GM18873 (cell line): Measurements from ENCODE around the gene SMARCA2.
"Not testable (repeated sequence)": the region's sequence is repeated elsewhere in the genome, so short reads cannot be mapped to it uniquely, and the experiment has no call there.

Experiments used
- ATAC-seq: cut with Tn5 transposase; IDR thresholded peaks from one replicate; pipeline ENCODE4 v1.9.1; 2021; ENCODE audit warnings: mild to moderate bottlenecking, moderate library complexity, moderate number of reproducible peaks; ENCODE audit not compliant: unreplicated experiment, low FRiP score

Gene SMARCA2

DNA sequence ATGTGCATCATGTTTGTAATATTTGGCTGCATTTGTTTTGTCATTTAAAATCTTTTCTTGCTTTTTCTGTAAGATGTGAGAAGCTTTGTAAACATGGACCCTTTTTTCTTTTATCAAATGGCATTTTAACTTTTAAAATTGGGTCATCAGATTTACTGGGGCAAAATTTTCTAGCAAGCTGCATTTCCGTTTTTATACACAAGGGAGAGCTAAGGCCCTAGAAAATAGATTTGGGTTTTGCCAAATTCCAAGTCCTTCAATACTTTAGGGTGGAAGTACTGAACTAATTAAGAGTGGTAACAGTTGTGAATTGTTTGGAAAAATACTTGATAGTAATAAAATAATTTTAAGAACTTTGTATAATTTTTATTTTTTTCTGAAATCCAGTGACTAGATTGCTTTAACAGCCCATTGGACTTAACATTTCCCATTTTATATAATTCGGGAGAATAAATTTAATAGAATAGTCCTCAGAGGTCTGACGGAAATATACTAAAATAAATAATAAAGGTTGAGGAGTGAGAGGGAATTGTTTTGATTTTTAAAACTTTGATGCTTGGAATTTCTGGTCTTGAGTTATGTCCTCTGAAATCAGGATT, 117.4 kb downstream of the SMARCA2 start:
- no peak for ATAC-seq

DNA sequence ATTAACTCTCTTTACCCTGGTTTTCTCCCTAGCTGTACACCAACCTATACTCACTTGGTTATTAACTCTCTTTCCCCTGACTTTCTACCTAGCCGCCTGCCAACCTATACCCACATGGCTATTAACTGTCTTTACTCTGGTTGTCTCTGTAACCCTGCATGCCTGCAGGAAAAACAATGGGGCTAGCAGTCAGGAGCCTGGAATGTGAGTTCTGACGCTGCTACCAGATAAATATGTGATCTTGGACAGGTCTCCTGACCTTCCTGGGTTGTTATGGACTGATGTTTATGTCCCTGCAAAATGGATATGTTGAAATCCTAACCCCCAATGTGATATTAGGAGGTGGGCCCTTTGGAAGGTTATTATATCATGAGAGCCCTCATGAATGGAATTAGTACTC, 119.2 kb downstream of the SMARCA2 start:
- ATAC-seq, result no peak

- no peak for ATAC-seq
Observed at GRCh38 chr9:2138646-2139045, 123.5 kb downstream of the SMARCA2 start.

GRCh38 chr9:2140600-2141223, 125.6 kb downstream of the SMARCA2 start:
- no peak for ATAC-seq

DNA sequence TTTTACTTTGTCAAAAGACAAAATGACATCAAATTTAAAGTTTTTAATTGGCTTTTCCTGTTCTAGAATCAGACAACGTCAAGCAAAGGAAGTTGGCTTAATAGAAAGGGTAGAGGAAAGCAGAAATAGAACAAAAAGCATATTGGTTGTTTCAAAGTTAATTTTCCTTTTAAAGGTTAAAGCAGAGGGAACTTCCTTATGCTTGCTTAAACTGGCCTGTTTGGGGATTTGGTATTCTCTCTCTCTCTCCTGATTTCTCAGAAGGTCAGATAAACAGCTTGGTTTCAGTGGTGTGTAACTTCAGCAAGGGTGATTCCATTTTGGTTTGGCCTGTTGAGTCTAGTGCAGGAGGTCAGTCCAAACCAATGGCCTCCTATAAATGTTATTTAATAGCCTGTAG, 127.1 kb downstream of the SMARCA2 start:
- no peak for ATAC-seq

DNA sequence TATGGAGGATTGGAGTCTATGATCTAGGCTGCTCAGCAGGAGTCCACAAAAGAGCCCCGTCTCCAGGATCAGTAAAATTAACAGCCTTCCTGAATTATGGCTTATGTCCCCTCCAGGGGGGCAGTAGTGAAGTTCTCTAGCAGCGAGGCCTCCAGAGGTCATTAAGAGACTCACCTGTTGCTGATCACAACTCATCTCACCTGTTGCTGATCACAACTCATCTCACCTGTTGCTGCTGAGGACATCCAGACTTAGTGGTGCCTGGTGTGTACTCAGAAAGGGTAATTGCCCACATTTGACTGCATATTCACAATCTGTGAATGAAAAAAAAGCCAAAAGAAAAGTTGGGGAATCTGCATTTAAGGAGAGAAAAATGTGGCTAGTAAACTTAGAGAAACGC, 129.5 kb downstream of the SMARCA2 start:
- ATAC-seq, result no peak

DNA sequence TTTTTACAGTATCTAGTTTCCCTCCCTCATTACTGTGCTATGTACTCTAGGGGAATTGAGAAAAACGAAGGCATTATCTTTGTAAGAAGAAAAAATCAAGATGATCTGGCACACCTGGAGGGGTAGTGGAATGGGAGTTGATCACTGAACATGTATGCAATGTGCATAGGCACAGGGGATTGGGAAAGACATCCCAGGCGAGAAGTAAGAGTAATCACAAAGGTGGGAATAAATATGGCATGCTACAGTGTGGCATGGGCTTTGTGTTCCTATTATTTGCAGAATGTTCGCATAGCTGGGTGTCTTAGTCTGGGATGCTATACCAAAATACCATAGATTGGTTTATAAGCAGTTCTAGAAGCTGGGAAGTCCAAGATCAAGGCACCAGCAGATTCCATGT, 130.6 kb downstream of the SMARCA2 start:
- no peak for ATAC-seq

DNA sequence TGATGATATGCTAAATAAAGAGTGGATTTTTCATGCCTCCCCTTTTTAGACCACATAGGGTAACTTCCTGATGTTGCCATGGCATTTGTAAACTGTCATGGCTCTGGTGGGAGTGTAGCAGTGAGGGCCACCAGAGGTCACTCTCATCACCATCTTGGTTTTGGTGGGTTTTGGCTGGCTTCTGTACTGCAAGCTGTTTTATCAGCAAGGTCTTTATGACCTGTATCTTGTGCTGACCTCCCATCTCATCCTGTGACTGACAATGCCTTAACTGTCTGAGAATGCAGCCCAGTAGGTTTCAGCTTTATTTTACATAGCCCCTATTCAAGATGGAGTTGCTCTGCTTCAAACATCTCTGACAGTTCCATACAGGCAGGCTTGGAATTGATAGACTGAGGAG, 131.6 kb downstream of the SMARCA2 start:
- ATAC-seq, result not testable (repeated sequence)

- no peak for ATAC-seq
Observed at GRCh38 chr9:2150338-2150737, 135.2 kb downstream of the SMARCA2 start.

DNA sequence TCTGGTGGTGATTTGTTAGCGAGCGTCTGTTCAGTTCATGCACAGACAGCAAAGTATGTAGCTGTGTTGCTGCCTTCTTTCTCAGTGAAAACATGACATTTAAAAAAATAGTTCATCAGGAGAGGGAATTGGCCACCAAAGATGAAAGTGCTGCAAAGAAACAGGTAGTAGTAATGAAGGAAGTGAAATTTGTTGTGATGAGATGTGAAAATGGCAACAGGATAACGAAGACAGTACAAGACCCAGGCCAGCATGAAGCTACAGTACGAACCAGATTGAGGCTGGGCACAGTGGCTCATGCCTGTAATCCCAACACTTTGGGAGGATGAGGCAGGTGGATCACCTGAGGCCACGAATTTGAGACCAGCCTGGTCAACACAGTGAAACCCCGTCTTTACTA, 136.0 kb downstream of the SMARCA2 start:
- no peak for ATAC-seq

- ATAC-seq, result no peak
Observed at GRCh38 chr9:2152966-2153629, 138.0 kb downstream of the SMARCA2 start.

GRCh38 chr9:2153630-2154217, 138.6 kb downstream of the SMARCA2 start:
- ATAC-seq, result no peak

GRCh38 chr9:2154731-2155130, 139.6 kb downstream of the SMARCA2 start:
- ATAC-seq, result no peak

- ATAC-seq, result no peak
Observed at GRCh38 chr9:2155966-2156365, 140.8 kb downstream of the SMARCA2 start.

GRCh38 chr9:2157277-2158110, 142.3 kb downstream of the SMARCA2 start:
- no peak for ATAC-seq

DNA sequence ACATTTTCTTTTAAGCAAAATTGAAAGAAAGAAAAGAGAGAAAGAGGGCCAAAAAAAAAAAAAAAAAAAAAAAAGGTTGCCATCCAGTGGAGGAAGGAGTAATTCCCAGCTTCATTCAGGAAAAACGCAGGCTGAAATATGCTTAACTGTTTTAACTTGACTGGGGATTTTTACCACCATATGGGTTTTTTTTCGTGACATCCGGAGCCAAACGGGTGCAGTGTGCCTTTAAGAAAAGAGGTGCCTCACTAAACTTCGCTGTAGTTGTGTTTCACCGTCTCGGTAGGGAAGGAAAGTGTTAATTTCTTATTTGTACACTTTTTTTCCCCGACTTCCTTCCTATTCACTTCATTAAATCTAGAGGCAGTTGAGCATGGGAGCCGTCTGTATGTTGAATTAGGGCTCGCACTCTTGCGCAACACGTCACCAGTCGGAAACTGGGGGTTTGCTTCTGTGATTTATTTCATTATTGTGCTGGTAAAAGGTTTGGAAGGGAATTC, 143.0 kb downstream of the SMARCA2 start:
- ATAC-seq, result peak; percentile 56

- no peak for ATAC-seq
Observed at GRCh38 chr9:2158766-2159430, 143.8 kb downstream of the SMARCA2 start.

DNA sequence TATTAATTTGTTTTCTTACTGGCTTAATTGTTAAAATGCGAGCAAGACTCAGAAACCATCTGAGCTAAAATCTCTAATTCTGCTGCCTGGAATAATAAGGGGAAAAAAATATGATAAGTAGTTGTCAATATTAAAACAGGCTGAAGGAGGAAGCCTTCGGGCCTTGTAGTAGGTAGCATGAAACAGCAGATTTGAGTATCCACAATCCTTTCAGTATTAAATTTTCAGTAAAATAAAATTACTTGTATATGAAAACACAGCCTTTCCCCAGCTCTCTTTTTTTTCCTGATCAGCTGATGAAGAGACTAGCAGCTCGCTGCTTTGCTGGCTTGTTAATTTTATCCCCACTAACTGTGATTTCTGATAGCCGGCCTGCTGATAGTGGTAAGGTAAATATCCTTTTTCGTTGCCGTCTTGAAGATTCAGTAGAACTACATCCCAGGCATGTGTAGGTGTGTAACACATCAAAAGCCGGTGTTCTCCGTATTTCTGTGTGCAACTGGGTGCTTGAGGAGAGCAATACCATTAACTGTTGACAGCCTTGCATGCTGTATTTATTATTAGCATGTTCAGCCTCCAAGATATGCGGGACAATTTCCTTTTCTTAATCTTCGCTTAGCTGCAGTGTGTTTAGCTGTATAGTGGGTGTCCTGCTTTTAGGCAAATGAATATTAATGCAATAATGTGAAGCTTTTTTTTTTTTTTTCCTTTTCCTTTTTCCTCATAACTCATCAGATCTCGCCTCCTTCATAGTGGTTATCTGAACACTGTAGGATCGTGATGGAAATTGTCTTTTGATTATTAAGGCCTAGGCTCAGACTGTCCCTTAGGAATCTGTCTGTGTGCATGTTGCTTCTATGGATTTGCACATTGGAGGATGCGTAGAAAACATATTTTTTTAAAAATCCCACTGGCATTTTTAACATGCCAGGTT, 144.6 kb downstream of the SMARCA2 start:
- no peak for ATAC-seq

GRCh38 chr9:2161661-2162060, 146.5 kb downstream of the SMARCA2 start:
- ATAC-seq, result no peak
